Activated CD4-positive, alpha-beta T cell treated with anti-CD3 and anti-CD28 coated beads, Interleukin-2, amount 10 ng/mL, durations not matched to agents 24 days and 14 days (primary cell): ENCODE results near the gene RNF123. TPM values are rescaled to one million over a fixed set of nuclear protein-coding genes. Genes with fewer than 3 reads are reported as not detected.

ENCODE experiments used
- DNase-seq: peaks from one replicate; pipeline ENCODE4 v3.0.0; 2022
- H3K27ac Mint-ChIP-seq: one replicate; pipeline ENCODE4 v1.8.0; 2022; ENCODE audit warnings: mild to moderate bottlenecking, mixed read lengths
- H3K27me3 Mint-ChIP-seq: one replicate; pipeline ENCODE4 v1.8.0; 2022; ENCODE audit warnings: mixed read lengths
- H3K36me3 Mint-ChIP-seq: one replicate; pipeline ENCODE4 v1.8.0; 2022; ENCODE audit warnings: low read depth, mild to moderate bottlenecking, mixed read lengths
- H3K4me1 Mint-ChIP-seq: one replicate; pipeline ENCODE4 v1.8.0; 2021; ENCODE audit warnings: mixed read lengths
- H3K4me3 Mint-ChIP-seq: one replicate; pipeline ENCODE4 v1.8.0; 2022; ENCODE audit warnings: mild to moderate bottlenecking, moderate library complexity, mixed read lengths
- H3K9me3 Mint-ChIP-seq: one replicate; pipeline ENCODE4 v1.8.0; 2021; ENCODE audit warnings: mixed read lengths
- intact Hi-C: fragments of 100-400 bp; cut with micrococcal nuclease; formaldehyde crosslinking; loops from one replicate; pipeline ENCODE4 v1.15.1; 2023
- total RNA-seq: library from RNA; stranded (reverse); gene quantifications from 2 replicates; pipeline ENCODE4 v1.2.3, GENCODE V29; 2022

RNF123 gene
- total RNA-seq, 1 donor from 2014 or later: 42.0 TPM

GRCh38 chr3:49653621-49654020 lies 35.7 kb upstream of the RNF123 start:
- DNase-seq: no peak
- no peak overlapping the region for H3K27ac Mint-ChIP-seq
- no peaks in the 10 kb centered on the region for H3K4me1 Mint-ChIP-seq
- peaks cover 2% of the 10 kb centered on the region for H3K27me3 Mint-ChIP-seq
- H3K9me3 Mint-ChIP-seq: no peaks in the 10 kb centered on the region
- intact Hi-C loops: no loop called here
- H3K36me3 Mint-ChIP-seq: no peaks in the 10 kb centered on the region
- no peak overlapping the region for H3K4me3 Mint-ChIP-seq

GRCh38 chr3:49654176-49654825 lies 35.1 kb upstream of the RNF123 start:
- H3K9me3 Mint-ChIP-seq: no peaks in the 10 kb centered on the region
- intact Hi-C loops: no loop called here
- peaks cover 2% of the 10 kb centered on the region for H3K27me3 Mint-ChIP-seq

GRCh38 chr3:49654955-49655556 lies 34.3 kb upstream of the RNF123 start:
- Mint-ChIP-seq H3K27ac (no peak overlapping the region), H3K9me3 (no peaks in the 10 kb centered on the region), H3K36me3 (no peaks in the 10 kb centered on the region), H3K27me3 (peaks cover 2% of the 10 kb centered on the region), H3K4me3 (no peak overlapping the region), H3K4me1 (no peaks in the 10 kb centered on the region)
- intact Hi-C loops: no loop called here
- DNase-seq: no peak

More at GRCh38 chr3:49654176-49654825, 35.1 kb upstream of the RNF123 start:
- H3K27ac Mint-ChIP-seq: no peak overlapping the region
- DNase-seq: no peak
- no peak overlapping the region for H3K4me3 Mint-ChIP-seq
- no peaks in the 10 kb centered on the region for H3K36me3 Mint-ChIP-seq
- no peaks in the 10 kb centered on the region for H3K4me1 Mint-ChIP-seq

- intact Hi-C loops: no loop called here
- no peak for DNase-seq
- Mint-ChIP-seq H3K36me3 (no peaks in the 10 kb centered on the region), H3K27me3 (peaks cover 2% of the 10 kb centered on the region), H3K9me3 (no peaks in the 10 kb centered on the region), H3K27ac (no peak overlapping the region), H3K4me1 (no peaks in the 10 kb centered on the region), H3K4me3 (no peak overlapping the region)
These were observed 33.5 kb upstream of the RNF123 start for GRCh38 chr3:49655731-49656285.

- Mint-ChIP-seq H3K36me3 (no peaks in the 10 kb centered on the region), H3K9me3 (no peaks in the 10 kb centered on the region), H3K27ac (no peak overlapping the region), H3K27me3 (peaks cover 2% of the 10 kb centered on the region), H3K4me1 (no peaks in the 10 kb centered on the region), H3K4me3 (no peak overlapping the region)
- no peak for DNase-seq
- intact Hi-C loops: no loop called here
These were observed 32.7 kb upstream of the RNF123 start for GRCh38 chr3:49656541-49657112.

- intact Hi-C loops: no loop called here
- Mint-ChIP-seq H3K9me3 (no peaks in the 10 kb centered on the region), H3K27me3 (peaks cover 2% of the 10 kb centered on the region)
These were observed 32.0 kb upstream of the RNF123 start for GRCh38 chr3:49657208-49657915.

GRCh38 chr3:49658711-49659110 lies 30.6 kb upstream of the RNF123 start:
- H3K36me3 Mint-ChIP-seq: no peaks in the 10 kb centered on the region
- no peaks in the 10 kb centered on the region for H3K4me1 Mint-ChIP-seq
- no peak overlapping the region for H3K4me3 Mint-ChIP-seq
- H3K27me3 Mint-ChIP-seq: peaks cover 2% of the 10 kb centered on the region
- no peak overlapping the region for H3K27ac Mint-ChIP-seq
- DNase-seq: no peak
- no peaks in the 10 kb centered on the region for H3K9me3 Mint-ChIP-seq
- intact Hi-C loops: no loop called here

More at GRCh38 chr3:49657208-49657915, 32.0 kb upstream of the RNF123 start:
- DNase-seq: no peak
- H3K36me3 Mint-ChIP-seq: no peaks in the 10 kb centered on the region
- H3K27ac Mint-ChIP-seq: no peak overlapping the region
- no peaks in the 10 kb centered on the region for H3K4me1 Mint-ChIP-seq
- H3K4me3 Mint-ChIP-seq: no peak overlapping the region

- H3K4me3 Mint-ChIP-seq: no peak overlapping the region
- H3K36me3 Mint-ChIP-seq: no peaks in the 10 kb centered on the region
- H3K9me3 Mint-ChIP-seq: no peaks in the 10 kb centered on the region
- intact Hi-C loops: no loop called here
- DNase-seq: no peak
- H3K27me3 Mint-ChIP-seq: peaks cover 2% of the 10 kb centered on the region
- H3K27ac Mint-ChIP-seq: no peak overlapping the region
- no peaks in the 10 kb centered on the region for H3K4me1 Mint-ChIP-seq
These were observed 29.6 kb upstream of the RNF123 start for GRCh38 chr3:49659756-49660155.

GRCh38 chr3:49661281-49661680 lies 28.1 kb upstream of the RNF123 start:
- Mint-ChIP-seq H3K4me3 (no peak overlapping the region), H3K27me3 (peaks cover 2% of the 10 kb centered on the region), H3K9me3 (no peaks in the 10 kb centered on the region), H3K4me1 (peaks cover 2% of the 10 kb centered on the region), H3K27ac (no peak overlapping the region), H3K36me3 (no peaks in the 10 kb centered on the region)
- DNase-seq: no peak
- intact Hi-C loops: no loop called here

- H3K36me3 Mint-ChIP-seq: no peaks in the 10 kb centered on the region
- no peak overlapping the region for H3K4me3 Mint-ChIP-seq
- intact Hi-C loops: no loop called here
- DNase-seq: no peak
- peaks cover 2% of the 10 kb centered on the region for H3K4me1 Mint-ChIP-seq
- H3K27ac Mint-ChIP-seq: no peak overlapping the region
- H3K27me3 Mint-ChIP-seq: no peaks in the 10 kb centered on the region
- H3K9me3 Mint-ChIP-seq: no peaks in the 10 kb centered on the region
These were observed 27.3 kb upstream of the RNF123 start for GRCh38 chr3:49662021-49662420.

- H3K9me3 Mint-ChIP-seq: no peaks in the 10 kb centered on the region
- peaks cover 2% of the 10 kb centered on the region for H3K4me1 Mint-ChIP-seq
- DNase-seq: no peak
- intact Hi-C loops: no loop called here
- no peak overlapping the region for H3K27ac Mint-ChIP-seq
- no peak overlapping the region for H3K4me3 Mint-ChIP-seq
- H3K27me3 Mint-ChIP-seq: no peaks in the 10 kb centered on the region
- H3K36me3 Mint-ChIP-seq: no peaks in the 10 kb centered on the region
These were observed 26.5 kb upstream of the RNF123 start for GRCh38 chr3:49662720-49663413.

GRCh38 chr3:49663831-49664230 lies 25.5 kb upstream of the RNF123 start:
- intact Hi-C loops: no loop called here
- Mint-ChIP-seq H3K4me3 (no peak overlapping the region), H3K4me1 (peaks cover 2% of the 10 kb centered on the region), H3K27me3 (no peaks in the 10 kb centered on the region), H3K9me3 (no peaks in the 10 kb centered on the region), H3K36me3 (no peaks in the 10 kb centered on the region), H3K27ac (no peak overlapping the region)
- no peak for DNase-seq

GRCh38 chr3:49664300-49664699 lies 25.1 kb upstream of the RNF123 start:
- intact Hi-C loops: no loop called here
- Mint-ChIP-seq H3K36me3 (no peaks in the 10 kb centered on the region), H3K27me3 (no peaks in the 10 kb centered on the region), H3K4me3 (no peak overlapping the region), H3K9me3 (no peaks in the 10 kb centered on the region), H3K27ac (no peak overlapping the region), H3K4me1 (peaks cover 2% of the 10 kb centered on the region)
- DNase-seq: no peak
